ENCODE results near the gene TKFC.

Gene TKFC

DNA sequence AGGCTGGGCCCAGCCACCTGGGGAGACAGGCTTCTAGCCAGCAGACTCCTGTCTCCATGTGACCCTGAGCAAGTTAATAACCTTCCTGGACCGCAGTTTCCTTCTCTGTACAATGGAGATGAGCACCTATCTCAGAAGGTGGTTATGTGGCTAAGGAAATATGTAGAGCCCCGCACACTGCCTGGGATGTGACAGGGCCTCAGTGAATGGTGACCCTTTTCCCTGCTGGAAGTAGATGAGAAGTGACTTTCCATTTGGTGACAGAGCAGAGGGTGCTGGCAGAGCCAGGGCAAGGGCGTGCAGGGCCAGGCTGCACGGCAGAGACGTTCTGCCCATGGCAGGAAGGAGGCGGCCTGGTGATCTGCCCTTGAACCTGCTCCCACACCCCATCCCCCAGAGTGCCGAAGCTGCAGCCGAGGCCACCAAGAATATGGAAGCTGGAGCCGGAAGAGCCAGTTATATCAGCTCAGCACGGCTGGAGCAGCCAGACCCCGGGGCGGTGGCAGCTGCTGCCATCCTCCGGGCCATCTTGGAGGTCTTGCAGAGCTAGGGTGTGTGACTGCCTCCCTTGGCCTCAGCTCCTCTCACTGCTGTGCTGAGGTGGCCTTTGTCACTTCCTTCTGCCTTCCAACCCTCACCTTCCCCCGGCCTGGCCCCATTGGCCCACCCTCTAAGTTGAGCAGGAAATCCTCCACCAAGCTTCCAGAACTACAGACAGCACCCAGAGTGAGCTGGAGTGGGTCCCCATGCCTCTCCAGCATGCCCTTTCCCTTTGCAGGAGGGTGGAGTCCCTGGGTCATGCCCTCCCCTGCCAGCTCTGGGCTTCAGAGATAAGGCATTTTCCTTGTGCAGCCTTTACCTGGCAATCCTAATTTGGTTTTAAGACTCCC lies 13.2 kb downstream of the TKFC start:
- no peak for DNase-seq (ENCODE audit: low read depth)

DNA sequence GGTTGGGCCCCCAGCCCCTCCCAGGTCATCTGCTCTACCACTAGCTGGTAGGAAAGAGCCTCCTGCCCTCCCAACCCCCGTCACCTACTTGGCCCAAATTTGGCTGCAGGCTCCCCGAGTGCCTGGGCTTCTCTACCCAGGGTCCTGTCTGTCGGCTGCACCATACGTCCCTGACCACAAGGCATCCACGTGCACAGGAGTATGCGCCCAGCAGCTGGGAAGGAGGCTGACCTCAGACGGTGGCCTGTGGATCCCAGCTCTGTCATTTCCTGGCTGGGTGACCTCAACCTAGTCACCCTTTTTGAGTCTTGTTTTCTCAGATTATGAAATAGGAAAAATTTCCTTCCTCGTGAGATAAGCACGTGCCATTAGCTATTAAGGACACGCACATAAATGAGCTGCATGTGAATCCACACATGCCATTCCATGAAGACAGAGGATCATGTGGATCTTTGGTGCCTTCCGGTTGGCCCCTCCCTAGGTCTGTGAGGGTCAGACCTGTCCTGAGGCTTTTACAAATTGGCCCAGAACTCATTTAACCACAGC lies 15.0 kb downstream of the TKFC start:
- DNase-seq (ENCODE audit: low read depth), result no peak

DNA sequence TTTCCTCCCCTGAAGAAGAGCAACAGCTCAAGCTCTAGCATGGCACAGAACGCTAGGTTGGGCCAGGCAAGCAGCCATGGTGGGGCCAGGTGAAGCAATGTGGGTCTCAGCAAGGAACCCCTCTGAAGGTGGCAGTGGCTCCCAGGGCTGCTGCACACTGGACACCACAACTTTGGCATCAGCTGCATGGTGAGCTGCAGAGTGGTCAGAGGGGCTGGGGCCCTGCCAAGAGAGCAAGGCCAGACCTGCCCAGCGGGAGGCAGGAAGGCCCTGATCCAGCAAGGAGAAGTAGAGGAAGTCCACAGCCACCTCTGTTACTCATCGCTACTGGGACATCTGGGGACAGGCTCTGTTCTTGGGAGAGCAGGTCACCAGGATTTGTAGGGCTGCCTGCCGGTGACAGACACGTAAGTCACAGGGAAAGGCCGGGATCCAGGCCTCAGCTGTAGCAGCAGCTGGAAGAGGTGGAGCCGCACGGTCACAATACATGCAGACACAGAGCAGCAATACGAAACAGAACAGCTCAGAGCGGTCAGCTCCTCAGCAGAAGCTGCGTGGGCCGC lies 16.2 kb downstream of the TKFC start:
- DNase-seq (ENCODE audit: low read depth), result no peak

DNA sequence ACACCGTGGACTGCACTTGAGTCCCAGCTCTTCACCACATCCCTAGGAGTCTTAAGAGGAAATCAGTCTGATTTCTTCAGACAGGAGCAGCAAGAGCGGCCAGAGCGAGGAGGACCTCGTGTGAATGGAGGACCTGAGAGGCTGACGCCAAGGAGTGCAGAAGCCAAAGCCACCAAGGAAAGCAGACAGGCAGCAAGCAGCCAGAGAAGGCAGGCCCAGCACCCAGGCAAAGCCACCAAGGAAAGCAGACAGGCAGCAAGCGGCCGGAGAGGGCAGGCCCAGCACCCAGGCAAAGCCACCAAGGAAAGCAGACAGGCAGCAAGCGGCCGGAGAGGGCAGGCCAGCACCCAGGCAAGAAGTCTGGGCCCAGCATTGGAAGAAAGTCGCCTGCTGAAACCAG lies 16.9 kb downstream of the TKFC start:
- DNase-seq (ENCODE audit: low read depth), result no peak

DNA sequence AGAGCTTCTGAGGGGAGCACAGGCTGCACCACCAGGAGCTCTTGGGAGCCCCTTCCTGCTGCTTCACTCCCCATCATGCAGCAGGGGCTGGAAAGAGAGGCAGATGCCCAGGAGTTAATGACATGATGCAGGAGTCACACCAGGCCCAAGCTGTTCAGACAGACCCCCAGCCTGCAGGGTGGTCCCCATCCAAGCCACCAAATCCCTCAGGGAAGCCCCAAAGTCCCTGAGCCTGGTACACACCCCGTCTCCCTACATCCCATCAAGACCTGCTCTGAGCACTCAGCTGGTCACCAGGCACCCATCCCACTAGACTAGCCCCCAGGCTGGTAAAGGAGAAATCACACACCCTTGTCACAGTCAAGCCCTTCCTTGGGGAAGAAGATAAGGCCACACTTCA lies 17.3 kb downstream of the TKFC start:
- DNase-seq (ENCODE audit: low read depth), result no peak

DNA sequence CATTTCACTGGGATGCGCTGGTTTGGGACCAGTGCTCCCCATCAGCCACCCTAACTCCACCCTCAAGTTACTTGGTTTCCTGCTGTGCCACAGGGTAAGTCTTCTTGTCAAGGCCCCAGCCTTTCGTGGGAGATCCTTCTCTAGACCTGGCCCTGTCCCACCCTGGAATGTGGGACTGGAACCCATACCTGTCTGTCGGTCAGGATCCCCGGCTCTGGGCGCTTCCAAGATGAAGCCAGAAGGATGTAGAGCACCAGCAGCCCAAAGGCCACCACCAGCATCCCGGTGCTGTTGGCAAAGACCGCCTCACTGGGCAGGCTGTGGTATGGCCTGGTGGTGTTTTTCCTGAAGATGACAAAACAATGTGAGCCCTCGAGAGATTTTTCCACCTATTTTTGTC lies 17.8 kb downstream of the TKFC start:
- no peak for DNase-seq (ENCODE audit: low read depth)

DNA sequence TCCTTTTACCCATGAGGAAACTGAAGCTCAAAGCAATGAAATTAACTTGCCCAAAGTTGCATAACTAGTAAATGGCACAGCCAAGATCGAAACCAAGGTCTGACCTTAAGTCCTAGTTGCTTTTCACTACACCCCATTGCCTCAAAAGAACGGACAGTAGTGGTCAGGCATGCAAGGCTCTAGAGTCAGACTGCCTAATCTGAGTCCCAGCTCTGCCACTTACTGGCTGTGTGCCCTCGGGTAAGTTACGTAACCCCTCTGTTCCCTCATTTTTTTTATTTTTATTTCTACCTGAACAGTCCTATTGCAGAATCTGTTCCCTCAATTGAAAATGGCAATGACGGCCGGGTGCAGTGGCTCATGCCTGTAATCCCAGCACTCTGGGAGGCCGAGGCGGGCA lies 19.0 kb downstream of the TKFC start:
- no peak for DNase-seq (ENCODE audit: low read depth)

DNA sequence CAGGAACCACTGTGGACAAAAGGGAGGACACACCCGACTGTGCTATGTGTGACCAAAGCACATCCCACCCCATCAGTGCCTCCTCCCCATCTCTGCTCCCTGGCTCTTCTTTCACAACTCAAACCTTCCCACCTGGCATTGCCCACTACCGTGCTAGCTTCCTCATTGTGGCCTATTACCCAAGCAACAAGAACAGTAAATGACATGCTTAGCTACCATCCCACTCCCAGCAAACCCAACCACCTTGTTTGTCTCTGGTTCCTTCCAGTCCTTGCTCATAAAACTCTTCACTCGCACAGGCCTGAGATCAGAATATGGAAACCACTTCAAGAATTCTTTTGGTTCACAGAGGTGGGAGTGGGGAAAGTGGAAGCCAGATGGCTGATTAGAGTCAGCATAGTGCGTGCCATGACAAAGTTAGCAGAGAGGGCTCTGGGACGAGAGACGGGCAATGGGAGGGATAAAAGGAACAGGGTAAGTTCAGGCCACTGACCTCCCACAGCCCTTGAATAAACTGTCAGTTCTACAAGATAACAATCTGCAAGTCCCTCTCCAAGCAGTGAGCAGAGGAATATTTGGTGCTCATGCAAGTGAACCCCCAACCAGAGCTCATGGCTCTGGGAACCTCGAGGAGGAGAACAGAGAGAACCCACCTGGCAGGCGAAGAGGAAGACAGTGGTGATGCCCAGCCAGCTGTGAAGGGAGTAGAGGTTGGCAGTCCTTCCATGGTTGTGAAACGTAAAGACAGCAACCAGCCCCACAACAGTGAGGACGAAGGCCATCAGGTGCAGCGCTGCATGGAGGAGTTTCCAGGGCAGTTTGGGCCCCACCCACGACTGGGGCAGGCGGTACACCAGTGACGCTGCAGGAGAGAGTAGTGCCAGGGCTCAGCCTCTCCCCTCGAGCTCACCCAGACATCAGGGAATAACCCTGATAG lies 20.4 kb downstream of the TKFC start:
- DNase-seq (ENCODE audit: low read depth), result no peak

DNA sequence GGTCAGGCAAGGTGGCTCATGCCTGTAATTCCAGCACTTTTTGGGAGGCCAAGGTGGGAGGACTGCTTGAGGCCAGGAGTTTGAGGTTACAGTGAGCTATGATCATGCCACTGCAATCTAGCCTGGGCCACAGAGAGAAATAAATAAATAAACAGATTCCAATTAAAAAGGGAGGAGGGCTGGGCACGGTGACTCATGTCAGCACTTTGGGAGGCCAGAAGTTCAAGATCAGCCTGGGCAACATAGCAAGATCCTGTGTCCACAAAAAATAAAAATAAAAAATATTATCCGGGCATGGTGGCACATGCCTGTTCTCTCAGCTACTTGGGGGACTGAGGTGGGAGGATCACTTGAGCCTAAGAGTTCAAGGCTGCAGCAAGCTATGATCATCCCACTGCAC lies 21.2 kb downstream of the TKFC start:
- no peak for DNase-seq (ENCODE audit: low read depth)

DNA sequence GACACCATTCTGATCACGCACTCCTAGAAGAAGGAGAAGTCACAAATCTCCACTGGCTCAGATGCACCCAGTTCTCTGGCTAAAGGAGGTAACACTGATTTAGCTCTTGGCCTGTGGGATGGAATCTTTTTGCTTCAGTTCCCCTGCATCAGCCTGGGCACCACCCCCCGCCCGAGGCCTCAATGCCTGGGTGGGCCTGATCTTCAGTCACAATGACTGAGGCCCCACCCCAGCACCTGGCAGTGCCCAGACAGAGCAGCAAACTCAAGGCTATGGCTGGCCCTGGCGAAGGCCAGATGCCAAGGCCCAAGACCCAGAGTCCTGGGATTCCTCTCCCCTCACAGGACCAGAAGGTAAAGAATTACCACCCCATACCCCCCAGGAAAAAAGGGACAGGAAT lies 23.7 kb downstream of the TKFC start:
- DNase-seq (ENCODE audit: low read depth), result no peak

DNA sequence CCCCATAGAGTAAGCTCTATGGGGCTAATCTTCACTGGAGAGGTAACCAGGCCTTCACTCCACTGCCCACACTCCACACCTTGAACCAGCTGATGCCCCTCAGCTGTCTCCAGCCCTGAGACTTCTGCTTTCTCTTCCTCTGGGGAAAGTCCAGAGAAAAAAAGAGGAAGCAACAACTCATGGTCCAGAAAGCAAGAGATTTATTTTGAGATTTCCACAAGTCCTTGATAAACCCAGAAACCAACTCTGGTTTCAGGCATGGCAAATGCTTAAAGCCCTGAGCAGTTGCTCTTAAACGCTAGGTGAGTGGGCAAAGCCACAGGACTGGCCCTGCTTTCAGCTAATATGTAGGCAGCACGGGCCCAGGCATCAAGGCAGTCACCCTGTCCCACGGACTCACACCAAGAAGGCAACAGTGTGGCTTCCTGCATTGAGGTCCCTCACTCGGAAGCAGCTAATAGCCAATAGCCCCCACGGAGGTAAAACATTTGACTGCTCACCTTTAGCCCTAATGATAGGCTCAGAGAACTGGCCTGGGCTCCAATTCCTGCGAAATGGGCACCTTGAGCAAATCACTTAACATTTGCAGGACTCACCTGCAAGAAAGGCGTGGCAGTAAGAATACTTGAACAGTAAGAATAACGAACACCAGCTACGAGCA lies 24.3 kb downstream of the TKFC start:
- no peak for DNase-seq (ENCODE audit: low read depth)

DNA sequence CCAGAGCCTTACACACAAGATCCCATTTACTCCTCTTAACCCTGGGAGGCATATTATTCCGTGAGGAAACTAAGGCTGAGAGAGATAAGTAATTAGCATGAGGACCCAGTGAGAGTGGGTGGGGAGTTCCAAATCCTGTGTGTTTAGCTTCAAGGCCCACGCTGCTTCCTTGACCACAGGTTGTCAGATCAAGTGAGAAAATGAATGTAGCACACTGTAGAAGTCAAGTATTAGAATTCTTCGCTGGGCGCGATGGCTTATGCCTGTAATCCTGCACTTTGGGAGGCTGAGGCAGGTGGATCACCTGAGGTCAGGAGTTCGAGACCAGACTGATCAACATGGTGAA lies 24.8 kb downstream of the TKFC start:
- DNase-seq (ENCODE audit: low read depth), result no peak

DNA sequence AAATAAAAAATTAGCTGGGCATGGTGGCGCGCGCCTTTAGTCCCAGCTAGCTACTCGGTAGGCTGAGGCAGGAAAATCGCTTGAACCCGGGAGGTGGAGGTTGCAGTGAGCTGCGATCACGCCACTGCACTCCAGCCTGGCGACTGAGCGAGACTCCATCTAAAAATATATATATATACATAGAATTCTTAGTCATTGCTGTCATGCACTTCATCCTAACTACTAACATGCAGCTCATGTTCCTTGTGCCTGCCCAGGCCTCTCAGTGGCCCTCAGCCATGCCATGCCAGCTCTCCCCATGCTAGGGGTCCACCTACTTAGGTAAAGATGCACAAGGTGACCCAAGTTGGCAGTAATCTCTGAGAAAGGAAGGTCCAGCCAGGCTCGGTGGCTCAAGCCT lies 25.5 kb downstream of the TKFC start:
- DNase-seq (ENCODE audit: low read depth), result no peak

DNA sequence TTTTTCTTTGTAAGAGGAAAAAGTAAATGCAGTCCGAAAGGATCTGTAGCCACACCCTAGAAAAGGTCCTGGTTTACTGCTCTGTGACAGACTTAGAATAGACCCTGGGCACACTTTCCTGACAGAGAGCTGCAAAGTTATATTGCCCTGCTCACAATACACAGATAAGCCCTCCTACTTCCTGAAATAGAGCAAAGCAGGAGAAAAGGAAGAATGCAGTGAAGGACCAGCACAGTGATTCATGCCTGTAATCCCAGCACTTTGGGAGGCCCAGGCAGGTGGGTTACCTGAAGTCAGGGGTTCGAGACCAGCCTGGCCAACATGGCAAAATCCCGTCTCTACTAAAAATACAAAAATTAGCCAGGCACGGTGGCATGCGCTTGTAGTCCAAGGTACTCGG lies 26.5 kb downstream of the TKFC start:
- DNase-seq (ENCODE audit: low read depth), result no peak

DNA sequence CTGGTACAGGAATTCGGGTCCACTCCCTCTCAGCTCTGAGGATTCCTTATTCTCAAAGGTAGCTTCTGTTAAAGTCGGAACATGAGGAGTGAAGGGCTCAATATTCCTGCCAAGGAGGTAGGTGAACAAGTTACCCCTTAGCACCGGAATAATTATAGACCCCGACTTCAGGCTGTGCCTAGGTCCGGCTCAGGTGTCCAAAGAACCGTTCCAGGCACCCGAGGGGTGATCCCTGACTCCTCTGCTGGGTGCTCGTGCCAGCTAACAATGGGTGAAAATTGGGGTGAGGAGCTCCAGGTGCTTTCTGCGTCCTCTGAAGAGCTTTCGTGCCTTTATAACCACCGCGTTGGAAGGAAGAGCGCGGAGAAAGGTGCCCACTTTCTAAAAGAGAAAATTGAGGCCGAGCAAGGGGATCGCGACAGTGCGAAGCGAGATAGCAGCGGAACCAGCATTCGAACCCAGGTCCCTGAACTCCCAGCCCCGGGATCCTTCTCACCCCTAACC lies 28.3 kb downstream of the TKFC start:
- DNase-seq (ENCODE audit: low read depth), result no peak

DNA sequence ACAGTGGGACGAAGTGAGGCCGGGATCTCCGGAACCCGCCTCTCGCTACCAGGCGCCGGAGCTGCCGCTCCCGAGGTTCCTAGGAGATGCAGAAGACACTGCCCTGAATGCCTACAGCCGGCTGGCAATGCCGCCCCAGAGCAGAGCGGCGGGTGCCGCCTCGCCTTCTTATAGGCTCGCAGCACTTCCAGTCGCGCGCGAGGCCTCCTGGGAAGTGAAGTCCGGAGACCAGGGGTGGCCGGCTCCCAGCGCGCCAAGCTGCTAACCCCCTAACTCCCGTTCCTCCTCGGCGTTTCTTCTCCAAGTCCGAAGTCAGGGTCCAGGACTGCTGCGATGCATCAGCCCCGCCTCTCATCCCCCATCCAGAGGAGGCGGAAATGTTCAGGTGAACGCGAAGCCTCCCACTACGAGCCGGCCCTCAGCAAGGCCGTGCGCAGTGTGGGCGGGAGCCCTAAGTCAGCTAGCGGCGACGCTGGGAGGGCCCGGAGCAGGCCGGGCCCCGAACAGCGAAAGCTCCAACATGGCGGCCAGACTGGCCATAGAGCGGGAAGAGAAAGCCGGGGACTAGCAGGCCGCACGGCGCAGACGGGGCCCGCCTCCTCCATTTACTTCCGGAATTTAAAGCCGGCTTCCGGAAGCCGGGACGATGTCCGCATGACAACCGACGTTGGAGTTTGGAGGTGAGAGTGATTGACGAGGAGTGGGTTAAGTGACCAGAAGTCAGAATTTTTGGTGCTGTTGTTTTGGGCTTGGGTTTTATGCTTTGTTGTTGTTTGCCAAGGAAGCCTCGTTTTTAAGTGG lies 28.9 kb downstream of the TKFC start, which contains the start of the genes CYB561A3 and TMEM138:
CYB561A3 (minus strand) TSS at position 142 of the 801 bp plus-strand sequence. CDS start 5,169 bp downstream, outside the sequence.
TMEM138 (plus strand) TSS at position 634 of the 801 bp plus-strand sequence. CDS start 2,017 bp downstream, outside the sequence.
- peak; percentile 75 for DNase-seq (ENCODE audit: low read depth)

DNA sequence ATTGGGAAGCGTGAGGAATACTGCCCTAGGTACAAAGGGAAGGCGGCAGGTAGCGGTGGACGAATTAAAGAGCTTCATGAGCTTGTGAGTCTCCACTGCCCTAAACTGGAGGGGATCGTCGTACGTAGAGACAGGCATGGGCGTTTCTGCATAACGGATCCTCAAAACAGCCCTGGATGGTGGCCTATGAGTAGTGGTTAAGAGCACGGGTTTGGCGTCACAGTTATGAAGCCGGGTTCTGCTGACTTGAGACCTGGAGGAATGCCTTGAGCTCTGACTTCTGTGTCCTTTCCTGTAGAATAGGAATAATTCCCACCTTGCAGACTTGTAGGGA lies 29.5 kb downstream of the TKFC start:
- peak; percentile 20 for DNase-seq (ENCODE audit: low read depth)

DNA sequence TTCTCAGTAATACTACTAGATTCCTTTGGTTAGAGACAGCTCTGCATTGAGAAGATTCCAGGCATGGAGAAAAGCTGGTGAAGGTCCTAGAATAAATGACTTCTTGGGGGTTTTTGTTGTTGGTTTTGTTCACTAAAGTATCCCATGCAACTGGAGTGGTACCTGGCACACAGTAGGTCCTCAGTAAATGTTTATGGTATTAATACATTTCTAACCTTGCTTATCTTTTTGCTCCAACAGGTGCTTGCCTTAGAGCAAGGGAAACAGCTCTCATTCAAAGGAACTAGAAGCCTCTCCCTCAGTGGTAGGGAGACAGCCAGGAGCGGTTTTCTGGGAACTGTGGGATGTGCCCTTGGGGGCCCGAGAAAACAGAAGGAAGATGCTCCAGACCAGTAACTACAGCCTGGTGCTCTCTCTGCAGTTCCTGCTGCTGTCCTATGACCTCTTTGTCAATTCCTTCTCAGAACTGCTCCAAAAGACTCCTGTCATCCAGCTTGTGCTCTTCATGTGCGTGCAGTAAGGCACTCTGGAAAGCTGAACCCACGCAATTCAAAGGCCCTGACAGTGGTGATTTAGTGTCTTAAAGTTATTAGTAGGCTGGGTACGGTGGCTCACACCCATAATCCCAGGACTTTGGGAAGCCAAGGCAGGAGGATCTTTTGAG lies 31.1 kb downstream of the TKFC start:
- DNase-seq (ENCODE audit: low read depth), result no peak

DNA sequence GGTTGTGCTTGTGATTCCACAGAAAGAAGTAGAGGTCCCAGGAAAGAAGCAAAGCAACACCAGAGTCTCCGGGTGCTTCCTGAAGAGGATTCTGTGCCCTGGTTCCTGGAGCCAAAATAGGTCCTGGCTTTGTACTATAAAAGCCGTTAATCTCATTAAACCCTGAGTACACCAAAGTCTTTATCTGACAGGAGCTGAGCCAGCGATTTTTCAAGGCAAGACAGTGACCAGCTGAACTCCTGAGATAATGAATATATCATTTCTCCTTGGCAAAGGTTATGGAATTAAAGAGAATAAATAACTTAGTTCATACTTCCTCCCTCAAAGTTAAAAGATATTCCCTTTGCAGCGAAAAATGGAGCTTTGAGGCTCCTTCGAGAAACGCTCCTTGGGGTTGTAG lies 34.4 kb downstream of the TKFC start:
- DNase-seq (ENCODE audit: low read depth), result no peak

DNA sequence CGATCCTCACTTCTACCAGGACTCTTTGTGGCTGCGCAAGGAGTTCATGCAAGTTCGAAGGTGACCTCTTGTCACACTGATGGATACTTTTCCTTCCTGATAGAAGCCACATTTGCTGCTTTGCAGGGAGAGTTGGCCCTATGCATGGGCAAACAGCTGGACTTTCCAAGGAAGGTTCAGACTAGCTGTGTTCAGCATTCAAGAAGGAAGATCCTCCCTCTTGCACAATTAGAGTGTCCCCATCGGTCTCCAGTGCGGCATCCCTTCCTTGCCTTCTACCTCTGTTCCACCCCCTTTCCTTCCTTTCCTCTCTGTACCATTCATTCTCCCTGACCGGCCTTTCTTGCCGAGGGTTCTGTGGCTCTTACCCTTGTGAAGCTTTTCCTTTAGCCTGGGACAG lies 35.6 kb downstream of the TKFC start:
- no peak for DNase-seq (ENCODE audit: low read depth)
